GM18868 (cell line): ENCODE measurements around the gene POLDIP2.

Source experiments
- ATAC-seq: cut with Tn5 transposase; IDR thresholded peaks from one replicate; pipeline ENCODE4 v1.9.1; 2021; ENCODE audit warnings: mild to moderate bottlenecking, moderate library complexity; ENCODE audit not compliant: unreplicated experiment

POLDIP2 gene, protein sequence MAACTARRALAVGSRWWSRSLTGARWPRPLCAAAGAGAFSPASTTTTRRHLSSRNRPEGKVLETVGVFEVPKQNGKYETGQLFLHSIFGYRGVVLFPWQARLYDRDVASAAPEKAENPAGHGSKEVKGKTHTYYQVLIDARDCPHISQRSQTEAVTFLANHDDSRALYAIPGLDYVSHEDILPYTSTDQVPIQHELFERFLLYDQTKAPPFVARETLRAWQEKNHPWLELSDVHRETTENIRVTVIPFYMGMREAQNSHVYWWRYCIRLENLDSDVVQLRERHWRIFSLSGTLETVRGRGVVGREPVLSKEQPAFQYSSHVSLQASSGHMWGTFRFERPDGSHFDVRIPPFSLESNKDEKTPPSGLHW

DNA sequence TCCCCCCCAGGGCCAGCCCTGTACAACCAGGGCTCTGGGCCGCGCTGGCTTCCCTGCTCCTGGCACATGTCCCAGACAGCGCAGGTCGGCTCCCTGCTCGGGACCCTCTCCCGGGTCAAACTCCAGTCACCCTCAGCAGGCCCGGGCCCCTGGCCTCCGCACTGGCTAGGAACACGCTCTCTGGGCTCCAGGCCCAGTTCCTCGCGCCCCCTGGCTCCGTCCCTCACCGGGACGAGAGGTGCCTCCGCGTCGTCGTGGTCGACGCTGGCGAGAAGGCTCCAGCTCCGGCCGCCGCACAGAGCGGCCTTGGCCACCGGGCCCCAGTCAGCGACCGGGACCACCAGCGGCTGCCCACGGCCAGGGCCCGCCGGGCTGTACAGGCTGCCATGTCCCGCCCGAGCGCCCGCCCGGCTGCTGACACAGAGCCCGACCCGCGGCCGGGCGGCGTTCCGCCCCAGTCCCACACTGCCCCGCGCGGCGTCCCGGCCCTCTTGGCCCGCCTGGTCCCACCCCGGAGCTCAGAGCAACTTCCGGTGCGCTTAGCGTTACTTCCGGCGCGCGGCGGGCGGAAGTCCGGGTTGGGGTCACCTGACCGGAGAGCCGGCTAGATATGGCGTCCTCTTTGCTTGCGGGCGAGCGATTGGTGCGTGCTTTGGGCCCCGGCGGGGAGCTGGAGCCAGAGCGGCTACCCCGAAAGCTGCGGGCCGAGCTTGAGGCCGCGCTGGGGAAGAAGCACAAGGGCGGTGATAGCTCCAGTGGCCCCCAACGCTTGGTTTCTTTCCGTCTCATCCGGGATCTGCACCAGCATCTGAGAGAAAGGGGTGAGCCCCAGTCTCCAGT, at the start of gene POLDIP2:
Gene POLDIP2 (minus strand): TSS at position 467 of the 840 bp plus-strand sequence. CDS start 79 bp downstream, at position 388.
- peak; percentile 98 for ATAC-seq

GRCh38 chr17:28406473-28406814, 49.1 kb upstream of the POLDIP2 start:
- no peak for ATAC-seq

- peak; percentile 70 for ATAC-seq
These were observed 48.5 kb upstream of the POLDIP2 start, which contains the start of gene SLC46A1 for GRCh38 chr17:28405632-28406472. TSS of gene SLC46A1 (minus strand) at chr17:28406212. CDS start at chr17:28406114, 98 bp downstream.

DNA sequence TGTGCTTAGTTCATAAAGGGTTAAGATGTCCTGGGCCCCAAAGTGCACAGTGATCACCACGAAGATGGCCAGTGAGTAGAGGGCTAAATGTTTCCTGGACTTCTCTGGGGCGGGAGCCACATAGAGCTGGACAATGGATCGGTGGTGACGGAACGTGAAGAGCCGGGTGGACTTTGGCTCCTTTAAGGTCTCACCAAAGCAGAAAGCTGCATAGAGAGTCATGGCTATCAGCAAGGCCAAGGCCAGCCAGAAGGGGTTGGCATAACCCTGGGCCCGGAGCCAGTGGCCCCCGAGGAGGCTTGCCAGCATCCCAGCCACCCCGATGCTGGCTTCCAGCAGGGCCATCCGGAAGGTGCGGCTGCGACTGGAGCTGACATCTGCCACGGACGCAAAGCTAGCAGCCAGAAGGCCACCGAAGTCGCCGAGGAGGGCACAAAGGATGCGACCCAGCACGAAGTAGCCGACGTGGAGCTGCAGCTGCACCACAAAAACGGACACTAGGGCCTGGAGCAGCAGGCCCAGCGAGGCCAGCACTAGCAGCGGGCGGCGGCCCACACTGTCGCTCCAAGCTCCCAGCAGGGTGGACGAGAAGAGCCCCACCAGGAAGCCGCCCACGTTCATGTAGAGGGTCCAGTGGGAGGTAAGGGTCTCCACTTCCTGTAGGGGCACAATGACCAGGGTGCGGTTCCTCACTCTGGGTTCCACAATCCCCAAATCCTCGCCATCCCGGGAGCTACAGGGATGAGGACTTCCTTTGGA, 47.7 kb upstream of the POLDIP2 start:
- no peak for ATAC-seq

GRCh38 chr17:28404461-28404811, 47.1 kb upstream of the POLDIP2 start:
- ATAC-seq, result no peak

DNA sequence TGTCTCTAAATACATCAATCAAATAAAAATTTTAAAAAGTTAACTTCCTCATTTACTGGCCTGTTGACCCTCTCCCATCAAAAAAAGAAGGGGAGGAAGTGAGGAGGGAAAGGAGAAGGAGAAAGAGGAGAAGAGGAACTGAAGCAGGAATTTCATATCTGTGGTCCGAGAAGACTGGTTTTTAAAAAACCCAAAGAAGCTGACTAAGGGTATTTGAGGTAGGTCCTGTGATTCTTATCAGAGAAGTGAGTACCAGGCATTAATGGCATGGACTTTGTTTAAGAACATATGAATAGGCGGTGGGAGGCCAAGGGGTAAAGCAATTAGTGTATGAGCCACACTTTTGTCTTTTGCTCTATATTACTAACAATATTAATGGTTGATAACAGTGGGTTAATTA, 46.7 kb upstream of the POLDIP2 start:
- ATAC-seq, result no peak

DNA sequence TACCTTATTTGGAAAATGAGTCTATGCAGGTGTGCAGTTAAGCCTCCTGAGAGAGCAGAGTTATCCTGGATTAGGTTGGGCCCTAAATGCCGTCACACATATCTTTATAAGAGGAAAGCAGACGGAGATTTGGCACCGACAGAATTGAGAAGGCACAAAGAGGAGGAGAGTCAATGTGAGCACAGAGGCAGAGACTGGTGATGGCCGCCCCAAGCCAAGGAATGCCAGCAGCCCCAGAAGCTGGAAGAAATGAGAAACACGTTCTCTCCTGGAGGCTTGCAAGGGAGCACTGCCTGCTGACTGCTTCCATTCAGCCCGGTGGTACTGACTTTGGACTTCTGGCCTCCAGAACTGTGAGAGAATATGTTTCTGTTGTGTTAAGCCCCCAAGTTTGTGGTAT, 45.5 kb upstream of the POLDIP2 start:
- no peak for ATAC-seq

GRCh38 chr17:28402224-28402630, 44.9 kb upstream of the POLDIP2 start:
- no peak for ATAC-seq

DNA sequence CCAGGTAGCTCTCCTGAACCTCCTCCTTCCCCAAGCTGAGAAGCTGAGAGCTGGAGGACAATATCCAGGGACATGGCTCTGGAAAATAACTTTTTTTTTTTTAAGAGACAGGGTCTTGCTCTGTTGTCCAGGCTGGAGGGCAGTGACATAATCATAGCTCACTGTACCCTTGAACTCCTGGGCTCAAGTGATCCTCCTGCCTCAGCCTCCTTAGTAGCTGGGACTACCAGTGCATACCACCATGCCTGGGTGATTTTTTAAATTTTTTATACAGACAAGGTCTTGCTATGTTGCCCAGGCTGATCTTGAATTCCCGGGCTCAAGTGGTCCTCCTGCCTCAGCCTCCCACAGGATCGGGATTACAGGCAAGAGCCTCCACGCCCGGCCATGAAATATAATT, 42.5 kb upstream of the POLDIP2 start:
- ATAC-seq, result no peak

DNA sequence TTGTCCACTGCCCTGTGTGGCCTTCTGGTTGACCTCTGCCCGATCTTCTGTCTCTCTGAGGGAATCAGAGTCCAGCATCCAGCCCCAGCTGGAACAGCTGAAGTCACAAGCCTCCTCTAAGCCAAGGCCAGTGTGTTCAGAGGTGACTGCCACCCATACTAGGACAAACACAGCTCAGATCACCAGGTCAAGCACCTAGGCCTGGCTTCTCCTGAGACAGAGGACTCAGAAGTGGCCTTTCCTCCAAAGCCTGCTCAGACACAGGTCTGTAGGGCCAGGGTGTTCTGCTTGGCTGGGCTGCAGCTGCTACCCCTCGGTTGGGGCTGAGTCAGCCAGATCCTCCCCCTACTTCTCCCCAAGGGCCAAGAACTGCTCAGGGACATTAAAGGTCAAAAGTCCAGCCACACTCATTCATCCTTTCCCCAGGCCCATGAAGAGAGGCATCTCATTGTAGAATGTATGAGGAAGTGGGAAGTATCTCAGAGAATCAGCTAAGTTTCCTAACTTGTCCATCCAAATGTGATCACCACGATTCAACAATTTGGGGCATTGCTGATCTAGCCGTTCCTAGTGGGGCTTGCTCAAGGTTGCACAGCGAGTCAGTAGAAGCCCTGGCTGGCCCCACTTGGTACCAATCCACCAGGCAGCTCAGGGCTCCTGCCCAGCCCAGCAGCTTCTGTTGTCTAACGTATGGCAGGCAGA, 41.1 kb upstream of the POLDIP2 start:
- ATAC-seq, result no peak

DNA sequence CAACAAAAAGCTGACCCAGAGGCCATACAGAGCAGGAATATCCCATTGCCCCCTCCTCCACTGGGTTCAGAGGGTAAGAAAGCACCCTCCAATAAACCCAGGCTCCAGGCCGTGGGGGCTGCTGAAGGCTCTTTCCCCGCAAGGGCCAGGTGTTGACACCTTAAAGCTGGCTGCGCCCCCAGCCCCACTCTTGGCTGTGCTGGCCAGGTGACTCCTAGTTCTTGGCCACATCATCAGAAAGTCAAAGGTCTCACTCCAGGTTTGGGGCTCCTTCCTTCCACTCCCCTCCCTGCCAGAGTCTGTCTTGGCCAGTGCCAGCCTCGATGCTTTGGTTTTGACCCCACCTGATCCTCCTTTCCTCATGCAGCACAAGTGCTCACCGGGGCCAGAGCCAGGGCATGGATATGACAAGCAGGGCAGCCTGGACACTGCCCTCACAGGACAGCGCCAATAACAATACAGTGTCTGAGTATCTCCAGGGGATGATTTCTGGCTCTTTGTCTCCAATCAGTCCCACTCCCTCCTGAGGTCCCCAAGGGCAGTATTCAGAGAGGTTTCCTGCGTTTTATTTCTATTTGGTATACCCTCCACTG, 40.5 kb upstream of the POLDIP2 start:
- ATAC-seq, result no peak

GRCh38 chr17:28397275-28397674, 39.9 kb upstream of the POLDIP2 start:
- ATAC-seq, result no peak

- no peak for ATAC-seq
These were observed 39.4 kb upstream of the POLDIP2 start for GRCh38 chr17:28396635-28397239.

- ATAC-seq, result no peak
These were observed 38.6 kb upstream of the POLDIP2 start for GRCh38 chr17:28395968-28396367.

DNA sequence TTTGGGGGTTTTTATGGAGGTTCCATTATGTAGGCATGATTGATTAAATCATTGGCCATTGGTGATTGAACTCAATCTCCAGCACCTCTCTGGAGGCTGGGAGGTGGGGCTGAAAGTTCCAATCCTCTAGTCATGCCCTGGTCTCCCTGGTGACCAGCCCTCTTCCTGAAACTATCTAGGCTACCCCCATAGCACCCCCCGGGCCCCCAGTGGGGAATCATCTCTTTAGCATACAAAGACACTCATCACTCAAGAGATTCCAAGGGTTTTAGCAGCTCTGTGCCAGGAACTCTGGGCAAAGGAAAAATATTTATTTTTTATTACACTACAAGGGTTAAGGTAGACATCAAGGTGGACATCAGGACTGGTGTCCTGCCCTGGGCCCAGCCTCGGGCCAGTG, 38.1 kb upstream of the POLDIP2 start:
- ATAC-seq, result no peak

DNA sequence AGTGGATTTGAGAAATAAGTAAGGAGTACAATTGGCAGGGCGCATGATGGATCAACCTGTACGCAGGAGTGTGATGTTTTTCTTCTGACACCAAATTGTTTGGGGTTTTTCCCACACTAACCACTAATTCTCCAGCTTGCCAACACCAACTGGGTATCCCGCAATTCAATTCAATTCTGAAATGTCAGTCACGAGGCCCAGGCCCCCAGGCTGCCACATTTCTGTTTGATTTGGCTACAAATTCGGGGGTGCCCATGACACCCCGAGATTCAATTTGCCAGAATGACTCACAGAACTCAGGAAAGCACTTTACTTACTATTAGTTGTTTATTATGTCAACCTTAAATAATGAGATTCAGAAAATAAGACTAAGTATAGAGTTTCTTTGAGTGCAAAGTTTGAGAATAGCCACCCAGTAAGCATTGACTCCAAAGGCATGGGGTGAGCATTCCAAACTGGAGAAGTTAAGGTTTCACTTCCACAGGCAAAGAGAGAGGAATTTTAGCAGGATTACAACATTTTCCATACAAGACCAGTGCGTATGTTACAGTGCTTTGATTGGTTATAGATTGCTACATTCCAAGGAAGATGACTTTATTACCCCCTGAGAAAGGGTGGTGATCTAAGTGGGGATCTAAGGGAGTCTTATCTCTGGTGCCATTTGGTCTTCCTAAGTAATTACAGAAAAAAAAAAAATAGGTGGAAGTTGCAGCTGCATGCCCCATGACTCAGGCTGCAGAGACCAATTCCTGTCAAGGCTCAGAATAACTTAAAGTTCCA, 37.2 kb upstream of the POLDIP2 start:
- no peak for ATAC-seq

GRCh38 chr17:28392491-28392890, 35.2 kb upstream of the POLDIP2 start:
- ATAC-seq, result no peak

GRCh38 chr17:28391401-28391800, 34.1 kb upstream of the POLDIP2 start:
- ATAC-seq, result no peak
